Endothelial cell of umbilical vein (primary cell): ENCODE data around the gene ANKRD34A. TPM values are rescaled to one million over a fixed set of nuclear protein-coding genes. Genes with fewer than 3 reads are reported as not detected.

Experiments used
- BruUV-seq: library from RNA; stranded (reverse); fragments of 400-500 nt; replicated peaks from 2 replicates; lab custom pipeline; 2021; lab: Mats Ljungman, UMichigan
- CTCF ChIA-PET: fragments of 300-600, 350-600 bp; sonication (Branson Sonifier 250); formaldehyde crosslinking; loops from one replicate; lab custom pipeline; 2021; ENCODE audit warnings: antibody characterized with exemption, inconsistent platforms; lab: Charles Lee
- POLR2A ChIA-PET: fragments of 300-600, 350-600 bp; sonication (Branson Sonifier 250); formaldehyde crosslinking; loops from one replicate; lab custom pipeline; 2021; ENCODE audit warnings: antibody characterized with exemption, inconsistent platforms; lab: Charles Lee
- DNase-seq: peaks from one replicate; pipeline ENCODE4 v3.0.0-alpha.2; 2011; ENCODE audit warnings: low read depth, low spot score
- FAIRE-seq: peaks from 2 replicates; lab custom pipeline; 2011; peaks lifted over from hg19 to GRCh38; lab: Jason Lieb, UNC
- H2AFZ ChIP-seq: 2 replicates; pipeline ENCODE4 v1.6.0; 2012; ENCODE audit warnings: low read depth, low read length, control low read depth, inconsistent platforms
- H3K27ac ChIP-seq: 2 replicates; pipeline ENCODE4 v1.5.1; 2011; ENCODE audit warnings: low read depth, mild to moderate bottlenecking, control low read depth, low read length, moderate library complexity; ENCODE audit not compliant: insufficient read depth
- H3K27me3 ChIP-seq, 2 experiments: 2 replicates each; pipeline versions ENCODE4 v1.6.0 to v1.6.1; 2011; ENCODE audit warnings: low read length in 2 of 2, mixed read lengths in 1 of 2; ENCODE audit not compliant: control insufficient read depth in 2 of 2, insufficient read depth in 2 of 2
- H3K36me3 ChIP-seq, 2 experiments: 2 replicates in 1 of 2; 3 replicates in 1 of 2; pipeline ENCODE4 v1.5.1; 2011; ENCODE audit warnings: low read length in 2 of 2, mild to moderate bottlenecking in 1 of 2, moderate library complexity in 1 of 2; ENCODE audit not compliant: control insufficient read depth in 2 of 2, insufficient read depth in 2 of 2; ENCODE audit errors: extremely low read depth in 1 of 2
- H3K4me1 ChIP-seq: 3 replicates; pipeline ENCODE4 v1.5.1; 2011; ENCODE audit warnings: mild to moderate bottlenecking, low read length; ENCODE audit not compliant: control insufficient read depth, insufficient read depth; ENCODE audit errors: extremely low read depth
- H3K4me2 ChIP-seq: 2 replicates; pipeline ENCODE4 v1.6.1; 2011; ENCODE audit warnings: low read length, control low read depth, mixed read lengths; ENCODE audit not compliant: insufficient read depth
- H3K4me3 ChIP-seq, 3 experiments: fragments of 200-600 bp in 1 of 3; sonication (generic), shearing (Covaris generic) in 1 of 3; replicated peaks in 1 of 3; 2 replicates each; pipeline ENCODE4 v1.5.1; 2011 to 2016; ENCODE audit warnings: control low read depth in 3 of 3, low read length in 3 of 3, mild to moderate bottlenecking in 2 of 3, inconsistent platforms in 1 of 3, low read depth in 1 of 3, moderate library complexity in 1 of 3; ENCODE audit not compliant: insufficient read depth in 1 of 3
- H3K79me2 ChIP-seq: 2 replicates; pipeline ENCODE4 v1.6.0; 2012; ENCODE audit warnings: low read length, inconsistent platforms; ENCODE audit not compliant: control insufficient read depth, insufficient read depth
- H3K9ac ChIP-seq: replicated peaks from 2 replicates; pipeline ENCODE3; 2011; ENCODE audit warnings: low read length, control low read depth; ENCODE audit not compliant: insufficient read depth; ENCODE audit errors: extremely low read depth
- H3K9me1 ChIP-seq: replicated peaks from 3 replicates; pipeline ENCODE4 v1.6.0; 2011; ENCODE audit warnings: mild to moderate bottlenecking, low read length; ENCODE audit not compliant: control insufficient read depth, insufficient read depth; ENCODE audit errors: extremely low read depth
- H3K9me3 ChIP-seq: replicated peaks from 2 replicates; pipeline ENCODE4 v1.5.1; 2012; ENCODE audit warnings: low read length, inconsistent platforms; ENCODE audit not compliant: control insufficient read depth, insufficient read depth
- H4K20me1 ChIP-seq: replicated peaks from 2 replicates; pipeline ENCODE3; 2011; ENCODE audit warnings: mild to moderate bottlenecking, low read length; ENCODE audit not compliant: control insufficient read depth, insufficient read depth; ENCODE audit errors: extremely low read depth
- EZH2 ChIP-seq: IDR thresholded peaks from 2 replicates; pipeline ENCODE4 v1.6.1; 2012; ENCODE audit warnings: borderline replicate concordance, low read depth, mild to moderate bottlenecking, moderate library complexity, low read length, inconsistent platforms; ENCODE audit not compliant: severe bottlenecking
- FOS ChIP-seq: IDR thresholded peaks from 2 replicates; pipeline ENCODE4 v1.6.1; 2011; ENCODE audit warnings: mild to moderate bottlenecking, low read length, moderate library complexity, borderline replicate concordance; ENCODE audit not compliant: insufficient read depth
- GATA2 ChIP-seq: IDR thresholded peaks from 2 replicates; pipeline ENCODE4 v1.7.0; 2011; ENCODE audit warnings: low read depth, mild to moderate bottlenecking, moderate library complexity, mixed read lengths, low read length; ENCODE audit not compliant: insufficient read length, insufficient read depth
- JUN ChIP-seq: IDR thresholded peaks from 2 replicates; pipeline ENCODE4 v1.6.1; 2011; ENCODE audit warnings: borderline replicate concordance, low read depth; ENCODE audit not compliant: insufficient read length, insufficient read depth
- MYC ChIP-seq: IDR thresholded peaks from one replicate; pipeline ENCODE4 v1.6.1; 2011; ENCODE audit warnings: mild to moderate bottlenecking, low read depth, low read length
- POLR2A ChIP-seq: IDR thresholded peaks from 2 replicates; pipeline ENCODE4 v1.6.1; 2012; ENCODE audit warnings: low read depth, mild to moderate bottlenecking, control low read depth, low read length
- POLR2AphosphoS5 ChIP-seq: IDR thresholded peaks from 2 replicates; pipeline ENCODE4 v1.6.1; 2012; ENCODE audit warnings: low read depth, mild to moderate bottlenecking, control low read depth, low read length, moderate library complexity; ENCODE audit not compliant: insufficient read depth
- dilution Hi-C: fragments of 300-500 bp; cut with MboI; formaldehyde crosslinking; loops from one replicate; pipeline ENCODE4 v1.15.0; 2019; ENCODE audit warnings: low sequenced_read_pairs; ENCODE audit not compliant: extremely low pct_ligation_motif_present
- intact Hi-C: fragments of 100-400 bp; cut with micrococcal nuclease; formaldehyde crosslinking; loops from one replicate; pipeline ENCODE4 v1.10.0; 2022
- polyA plus RNA-seq, 4 experiments: library from polyadenylated mRNA; depleted of rRNA in 3 of 4; stranded (reverse) in 3 of 4; unstranded in 1 of 4; fragments of >200 nt; gene quantifications; 2 replicates each; pipeline versions ENCODE4 v1.2.1 to v1.2.3, GENCODE V29; 2011 to 2012; ENCODE audit warnings: missing spikeins in 1 of 4
- total RNA-seq: library from RNA; stranded (reverse); gene quantifications from 2 replicates; pipeline ENCODE4 v1.2.3, GENCODE V29; 2021
- TF ChIP-seq, protein P1 (sequence below), 2 donors: IDR thresholded peaks; 1 replicate in 1 of 2; 2 replicates in 1 of 2; pipeline ENCODE4 v1.5.1; 2011; ENCODE audit warnings: low read length in 2 of 2, mild to moderate bottlenecking in 2 of 2, moderate library complexity in 2 of 2, control low read depth in 1 of 2, inconsistent platforms in 1 of 2, low read depth in 1 of 2; ENCODE audit not compliant: insufficient read depth in 1 of 2; ENCODE audit errors: extremely low read depth in 1 of 2
- TF ChIP-seq, protein P2 (sequence below): IDR thresholded peaks from 2 replicates; pipeline ENCODE4 v1.6.1; 2011; ENCODE audit not compliant: insufficient read depth, insufficient read length

ANKRD34A gene
- total and polyA plus RNA-seq, 2 donors (not counting 3 experiments of a cell fraction or from before 2014, with no cell fraction given) = 0.24 to 0.43 TPM

DNA sequence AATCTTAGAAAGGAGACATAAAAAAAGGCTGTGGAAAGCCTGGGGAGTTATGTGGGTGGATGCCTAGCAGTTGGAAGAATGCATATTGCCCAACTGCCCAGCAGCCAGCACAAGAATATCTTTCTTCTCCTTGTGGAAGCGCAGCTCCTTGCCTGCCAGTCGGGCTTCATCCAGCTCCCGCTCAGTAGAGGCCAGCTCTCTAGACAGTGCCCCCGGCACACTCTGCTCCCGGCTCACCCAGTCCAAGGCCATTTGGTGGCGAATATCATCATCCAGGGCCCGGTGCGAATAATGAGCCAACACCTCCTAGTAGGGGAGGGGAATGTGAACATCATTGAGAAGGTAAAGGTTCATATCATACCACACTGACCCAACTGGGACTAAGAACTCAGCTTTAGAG, 28.1 kb downstream of the ANKRD34A start:
- ChIA-PET CTCF (interaction anchor here (1.2 kb wide), 1 partner anchor 27 kb away, joined by 3 read pairs; the partner anchor contains the start of gene ITGA10), POLR2A (interaction anchor here (1.0 to 1.8 kb wide), 2 partner anchors 9 to 19 kb away, joined by 3 to 5 read pairs; partner anchors contain the start of gene RBM8A)
- Histone ChIP-seq H3K4me1 (no peaks in the 10 kb centered on the region), H4K20me1 (no peaks in the 10 kb centered on the region), H3K4me2 (no peak overlapping the region), H3K9ac (no peak overlapping the region), H3K27ac (no peak overlapping the region), H2AFZ (no peak overlapping the region), H3K9me1 (no peaks in the 10 kb centered on the region), H3K9me3 (no peaks in the 10 kb centered on the region), H3K4me3 (no peak overlapping the region), H3K79me2 (no peaks in the 10 kb centered on the region), H3K36me3 (peaks cover 10 to 14% of the 10 kb centered on the region in 2 experiments), H3K27me3 (no peaks in the 10 kb centered on the region)
- TF ChIP-seq, protein P1, sequence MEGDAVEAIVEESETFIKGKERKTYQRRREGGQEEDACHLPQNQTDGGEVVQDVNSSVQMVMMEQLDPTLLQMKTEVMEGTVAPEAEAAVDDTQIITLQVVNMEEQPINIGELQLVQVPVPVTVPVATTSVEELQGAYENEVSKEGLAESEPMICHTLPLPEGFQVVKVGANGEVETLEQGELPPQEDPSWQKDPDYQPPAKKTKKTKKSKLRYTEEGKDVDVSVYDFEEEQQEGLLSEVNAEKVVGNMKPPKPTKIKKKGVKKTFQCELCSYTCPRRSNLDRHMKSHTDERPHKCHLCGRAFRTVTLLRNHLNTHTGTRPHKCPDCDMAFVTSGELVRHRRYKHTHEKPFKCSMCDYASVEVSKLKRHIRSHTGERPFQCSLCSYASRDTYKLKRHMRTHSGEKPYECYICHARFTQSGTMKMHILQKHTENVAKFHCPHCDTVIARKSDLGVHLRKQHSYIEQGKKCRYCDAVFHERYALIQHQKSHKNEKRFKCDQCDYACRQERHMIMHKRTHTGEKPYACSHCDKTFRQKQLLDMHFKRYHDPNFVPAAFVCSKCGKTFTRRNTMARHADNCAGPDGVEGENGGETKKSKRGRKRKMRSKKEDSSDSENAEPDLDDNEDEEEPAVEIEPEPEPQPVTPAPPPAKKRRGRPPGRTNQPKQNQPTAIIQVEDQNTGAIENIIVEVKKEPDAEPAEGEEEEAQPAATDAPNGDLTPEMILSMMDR (IDR thresholded peaks at IDR 0.05; ENCODE audit: extremely low read depth in 1 of 2, insufficient read depth in 1 of 2, low read depth in 1 of 2, low read length in 2 of 2) = no peak
- TF ChIP-seq JUN = no peak
- no peak for TF ChIP-seq FOS
- TF ChIP-seq POLR2AphosphoS5 = no peak
- TF ChIP-seq EZH2 = no peak
- no peak for TF ChIP-seq POLR2A
- TF ChIP-seq, protein P2, sequence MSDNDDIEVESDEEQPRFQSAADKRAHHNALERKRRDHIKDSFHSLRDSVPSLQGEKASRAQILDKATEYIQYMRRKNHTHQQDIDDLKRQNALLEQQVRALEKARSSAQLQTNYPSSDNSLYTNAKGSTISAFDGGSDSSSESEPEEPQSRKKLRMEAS = no peak
- TF ChIP-seq GATA2 = no peak
- no peak for TF ChIP-seq MYC
- intact Hi-C loops = no loop called here
- dilution Hi-C loops = no loop called here
- DNase-seq = no peak
- no peak for FAIRE-seq
- no TSS peak for BruUV-seq
